HG02973 (cell line): ENCODE data around the gene HMCN2.

ENCODE experiments used
- ATAC-seq: cut with Tn5 transposase; IDR thresholded peaks from one replicate; pipeline ENCODE4 v1.9.1; 2021; ENCODE audit warnings: moderate library complexity; ENCODE audit not compliant: unreplicated experiment

Gene HMCN2

GRCh38 chr9:130341839-130342713 lies 76.5 kb downstream of the HMCN2 start:
- no peak for ATAC-seq

GRCh38 chr9:130342714-130343085 lies 77.1 kb downstream of the HMCN2 start:
- ATAC-seq = no peak

GRCh38 chr9:130343445-130343918 lies 77.9 kb downstream of the HMCN2 start:
- ATAC-seq = no peak

GRCh38 chr9:130344366-130344765 lies 78.8 kb downstream of the HMCN2 start:
- ATAC-seq = no peak

GRCh38 chr9:130345009-130345896 lies 79.7 kb downstream of the HMCN2 start:
- ATAC-seq = no peak

GRCh38 chr9:130345897-130346385 lies 80.4 kb downstream of the HMCN2 start:
- ATAC-seq = no peak

GRCh38 chr9:130346431-130346830 lies 80.9 kb downstream of the HMCN2 start:
- no peak for ATAC-seq

GRCh38 chr9:130347036-130347435 lies 81.5 kb downstream of the HMCN2 start:
- no peak for ATAC-seq

- no peak for ATAC-seq
Measured at GRCh38 chr9:130347931-130348330, 82.4 kb downstream of the HMCN2 start.

GRCh38 chr9:130348341-130348740 lies 82.8 kb downstream of the HMCN2 start:
- ATAC-seq = no peak

- ATAC-seq = no peak
Measured at GRCh38 chr9:130348881-130349280, 83.3 kb downstream of the HMCN2 start.

- no peak for ATAC-seq
Measured at GRCh38 chr9:130349398-130349797, 83.8 kb downstream of the HMCN2 start.

- no peak for ATAC-seq
Measured at GRCh38 chr9:130351343-130351742, 85.8 kb downstream of the HMCN2 start.

GRCh38 chr9:130352081-130352480 lies 86.5 kb downstream of the HMCN2 start:
- ATAC-seq = no peak

- ATAC-seq = no peak
Measured at GRCh38 chr9:130352586-130353285, 87.2 kb downstream of the HMCN2 start.

- no peak for ATAC-seq
Measured at GRCh38 chr9:130354378-130354777, 88.8 kb downstream of the HMCN2 start.

- no peak for ATAC-seq
Measured at GRCh38 chr9:130354806-130355205, 89.2 kb downstream of the HMCN2 start.

- ATAC-seq = no peak
Measured at GRCh38 chr9:130356033-130356432, 90.5 kb downstream of the HMCN2 start.

GRCh38 chr9:130356877-130357584 lies 91.5 kb downstream of the HMCN2 start:
- ATAC-seq = no peak

- no peak for ATAC-seq
Measured at GRCh38 chr9:130358928-130359327, 93.4 kb downstream of the HMCN2 start.
